ENCODE measurements around the gene ELAPOR2. TPM values are rescaled to one million over a fixed set of nuclear protein-coding genes. Genes with fewer than 3 reads are reported as not detected.

The ELAPOR2 gene
- total and polyA plus RNA-seq, 3 donors from 2014 or later: 7.8 to 26.4 (median 22.6) TPM

DNA sequence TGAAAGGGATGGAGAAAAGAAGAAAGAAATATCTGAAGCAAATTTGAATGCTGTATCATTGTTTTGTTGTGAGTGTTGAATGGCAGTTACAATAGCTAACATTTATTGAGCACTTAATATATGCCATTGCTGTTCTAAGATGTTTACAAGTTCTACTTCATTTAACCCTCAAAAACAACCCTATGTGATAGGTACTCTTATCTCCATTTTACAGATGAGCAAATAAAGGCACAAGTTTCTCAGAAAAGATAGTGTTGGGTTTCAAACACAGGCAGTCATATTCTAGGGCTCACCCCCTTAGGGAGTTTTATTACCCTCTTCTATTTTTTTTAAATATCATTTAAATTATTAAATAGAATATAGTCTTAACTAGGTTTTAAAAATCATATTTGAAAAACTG is 8.3 kb upstream of the ELAPOR2 start:
- TF ChIP-seq, protein P1, sequence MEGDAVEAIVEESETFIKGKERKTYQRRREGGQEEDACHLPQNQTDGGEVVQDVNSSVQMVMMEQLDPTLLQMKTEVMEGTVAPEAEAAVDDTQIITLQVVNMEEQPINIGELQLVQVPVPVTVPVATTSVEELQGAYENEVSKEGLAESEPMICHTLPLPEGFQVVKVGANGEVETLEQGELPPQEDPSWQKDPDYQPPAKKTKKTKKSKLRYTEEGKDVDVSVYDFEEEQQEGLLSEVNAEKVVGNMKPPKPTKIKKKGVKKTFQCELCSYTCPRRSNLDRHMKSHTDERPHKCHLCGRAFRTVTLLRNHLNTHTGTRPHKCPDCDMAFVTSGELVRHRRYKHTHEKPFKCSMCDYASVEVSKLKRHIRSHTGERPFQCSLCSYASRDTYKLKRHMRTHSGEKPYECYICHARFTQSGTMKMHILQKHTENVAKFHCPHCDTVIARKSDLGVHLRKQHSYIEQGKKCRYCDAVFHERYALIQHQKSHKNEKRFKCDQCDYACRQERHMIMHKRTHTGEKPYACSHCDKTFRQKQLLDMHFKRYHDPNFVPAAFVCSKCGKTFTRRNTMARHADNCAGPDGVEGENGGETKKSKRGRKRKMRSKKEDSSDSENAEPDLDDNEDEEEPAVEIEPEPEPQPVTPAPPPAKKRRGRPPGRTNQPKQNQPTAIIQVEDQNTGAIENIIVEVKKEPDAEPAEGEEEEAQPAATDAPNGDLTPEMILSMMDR (IDR thresholded peaks at IDR 0.05): no peak
- no peak for TF ChIP-seq POLR2A (IDR thresholded peaks at IDR 0.05)
- no peak for DNase-seq
- intact Hi-C loops (cut with DNase I; ENCODE audit: low total_unique reads): no loop called here

GRCh38 chr7:87060288-87060537 is 759 bp upstream of the ELAPOR2 start:
- TF ChIP-seq POLR2A (IDR thresholded peaks at IDR 0.05): no peak
- TF ChIP-seq, protein P1 (IDR thresholded peaks at IDR 0.05): no peak

More for the DNA sequence above, 8.3 kb upstream of the ELAPOR2 start:
- H3K36me3 ChIP-seq (ENCODE audit: low read depth, missing control alignments): no peaks in the 10 kb centered on the region
- no peaks in the 10 kb centered on the region for H3K4me1 ChIP-seq
- no peaks in the 10 kb centered on the region for H3K9me3 ChIP-seq
- no peaks in the 10 kb centered on the region for H3K27me3 ChIP-seq
- no peak overlapping the region for H3K4me3 ChIP-seq
- no peak overlapping the region for H3K27ac ChIP-seq

GRCh38 chr7:87058744-87059524 is 520 bp downstream of the ELAPOR2 start:
- peak; percentile 15 for DNase-seq
- Histone ChIP-seq H3K4me1 (no peaks in the 10 kb centered on the region), H3K9me3 (no peaks in the 10 kb centered on the region), H3K27ac (no peak overlapping the region), H3K36me3 (ENCODE audit: low read depth, missing control alignments) (no peaks in the 10 kb centered on the region), H3K4me3 (peak overlapping the region; percentile 61 to 64), H3K27me3 (no peaks in the 10 kb centered on the region)
- 0 to 1% methylated on average over 21 to 31 of the region's 40 CpGs for WGBS, 2 donors
- TF ChIP-seq POLR2A (IDR thresholded peaks at IDR 0.05): no peak
- TF ChIP-seq, protein P1 (IDR thresholded peaks at IDR 0.05): no peak
- intact Hi-C loops (cut with DNase I; ENCODE audit: low total_unique reads): no loop called here

More at GRCh38 chr7:87060288-87060537, 759 bp upstream of the ELAPOR2 start:
- no peaks in the 10 kb centered on the region for H3K4me1 ChIP-seq
- no peaks in the 10 kb centered on the region for H3K27me3 ChIP-seq
- peak overlapping the region in 1 of 2 donors; percentile 61 for H3K4me3 ChIP-seq
- no peak for DNase-seq
- H3K36me3 ChIP-seq (ENCODE audit: low read depth, missing control alignments): no peaks in the 10 kb centered on the region
- intact Hi-C loops (cut with DNase I; ENCODE audit: low total_unique reads): no loop called here
- 29 to 69% methylated on average over 2 of the region's 2 CpGs for WGBS, 2 donors
- H3K27ac ChIP-seq: no peak overlapping the region
- no peaks in the 10 kb centered on the region for H3K9me3 ChIP-seq

DNA sequence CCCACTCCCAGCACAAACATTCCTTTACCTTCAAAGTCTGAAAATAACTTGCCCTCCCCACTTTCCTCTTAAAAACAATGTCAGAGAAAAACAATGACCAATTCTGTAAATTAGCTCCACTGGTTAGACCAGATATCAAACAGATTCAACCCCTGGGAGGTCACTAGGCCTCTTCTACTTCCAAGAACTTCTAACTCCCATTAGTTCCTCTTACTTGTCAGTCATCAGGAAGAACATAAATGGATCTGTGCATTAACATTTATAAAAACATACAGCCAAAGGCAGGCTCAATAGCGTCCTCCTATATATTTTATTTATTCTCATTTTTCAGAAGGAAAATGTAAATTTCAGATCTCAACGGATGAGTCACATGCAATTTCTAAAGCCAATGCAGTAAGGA is 2.2 kb downstream of the ELAPOR2 start:
- WGBS, 2 donors: 89 to 90% methylated on average over 2 of the region's 2 CpGs
- Histone ChIP-seq H3K9me3 (no peaks in the 10 kb centered on the region), H3K4me3 (no peak overlapping the region), H3K27ac (no peak overlapping the region), H3K27me3 (no peaks in the 10 kb centered on the region), H3K36me3 (ENCODE audit: low read depth, missing control alignments) (no peaks in the 10 kb centered on the region), H3K4me1 (no peaks in the 10 kb centered on the region)
- intact Hi-C loops (cut with DNase I; ENCODE audit: low total_unique reads): no loop called here
- TF ChIP-seq POLR2A (IDR thresholded peaks at IDR 0.05): no peak
- TF ChIP-seq, protein P1 (IDR thresholded peaks at IDR 0.05): no peak
- DNase-seq: no peak

GRCh38 chr7:87056346-87056745 is 3.1 kb downstream of the ELAPOR2 start:
- TF ChIP-seq, protein P1 (IDR thresholded peaks at IDR 0.05): no peak
- no peak for TF ChIP-seq POLR2A (IDR thresholded peaks at IDR 0.05)
- Histone ChIP-seq H3K4me3 (no peak overlapping the region), H3K27me3 (no peaks in the 10 kb centered on the region), H3K27ac (no peak overlapping the region), H3K9me3 (no peaks in the 10 kb centered on the region), H3K36me3 (ENCODE audit: low read depth, missing control alignments) (no peaks in the 10 kb centered on the region), H3K4me1 (no peaks in the 10 kb centered on the region)
- intact Hi-C loops (cut with DNase I; ENCODE audit: low total_unique reads): no loop called here
- WGBS, 2 donors: 88% methylated on average over 3 of the region's 3 CpGs
- no peak for DNase-seq

All from testis (tissue), 3 donors.